H9 (cell line): Measurements from ENCODE around the gene NECAB2. TPM values are rescaled to one million over a fixed set of nuclear protein-coding genes. Genes with fewer than 3 reads are reported as not detected.

ENCODE experiments used
- DNase-seq: peaks from one replicate; pipeline ENCODE4 v3.0.0-alpha.2; 2017
- H2AFZ ChIP-seq: one replicate; pipeline ENCODE4 v1.6.1; 2013; ENCODE audit warnings: mild to moderate bottlenecking, low read length, control low read depth, moderate library complexity
- H2AK5ac ChIP-seq: 2 replicates; pipeline ENCODE4 v1.6.1; 2013; ENCODE audit warnings: low read length, control low read depth, mixed read lengths; ENCODE audit not compliant: insufficient read length
- H2BK120ac ChIP-seq: one replicate; pipeline ENCODE4 v1.6.1; 2013; ENCODE audit warnings: low read depth, mild to moderate bottlenecking, low read length, control low read depth, inconsistent platforms; ENCODE audit not compliant: poor library complexity, severe bottlenecking
- H2BK12ac ChIP-seq: 2 replicates; pipeline ENCODE4 v1.6.1; 2013; ENCODE audit warnings: low read length, control low read depth, mixed read lengths, low read depth; ENCODE audit not compliant: insufficient read length
- H2BK15ac ChIP-seq: 2 replicates; pipeline ENCODE4 v1.6.1; 2013; ENCODE audit warnings: low read depth, low read length, control low read depth
- H2BK20ac ChIP-seq: one replicate; pipeline ENCODE4 v1.6.1; 2013; ENCODE audit warnings: low read depth, mild to moderate bottlenecking, low read length, control low read depth, inconsistent platforms; ENCODE audit not compliant: poor library complexity, severe bottlenecking
- H2BK5ac ChIP-seq: 2 replicates; pipeline ENCODE4 v1.6.1; 2013; ENCODE audit warnings: low read length, control low read depth, mixed read lengths; ENCODE audit not compliant: insufficient read length
- H3K14ac ChIP-seq: 2 replicates; pipeline ENCODE4 v1.6.1; 2013; ENCODE audit warnings: low read length, control low read depth; ENCODE audit not compliant: insufficient read depth
- H3K18ac ChIP-seq: 2 replicates; pipeline ENCODE4 v1.6.1; 2013; ENCODE audit warnings: low read depth, mild to moderate bottlenecking, mixed read lengths, low read length, control low read depth; ENCODE audit not compliant: insufficient read length
- H3K23ac ChIP-seq: 2 replicates; pipeline ENCODE4 v1.6.1; 2013; ENCODE audit warnings: low read length, control low read depth, mixed read lengths, low read depth; ENCODE audit not compliant: insufficient read length
- H3K23me2 ChIP-seq: 2 replicates; pipeline ENCODE4 v1.6.1; 2013; ENCODE audit warnings: low read depth, mild to moderate bottlenecking, mixed read lengths, low read length, control low read depth; ENCODE audit not compliant: insufficient read length, poor library complexity, severe bottlenecking
- H3K27ac ChIP-seq: 2 replicates; pipeline ENCODE4 v1.5.1; 2013; ENCODE audit warnings: low read length, control low read depth, mixed read lengths, low read depth; ENCODE audit not compliant: insufficient read length
- H3K27me3 ChIP-seq: 2 replicates; pipeline ENCODE4 v1.6.1; 2013; ENCODE audit warnings: low read length, control low read depth, inconsistent platforms; ENCODE audit not compliant: insufficient read depth
- H3K4ac ChIP-seq: 2 replicates; pipeline ENCODE4 v1.6.1; 2013; ENCODE audit warnings: low read depth, mild to moderate bottlenecking, control low read depth, inconsistent platforms, low read length, moderate library complexity
- H3K4me1 ChIP-seq: 2 replicates; pipeline ENCODE4 v1.6.1; 2013; ENCODE audit warnings: low read length, control low read depth, inconsistent platforms; ENCODE audit not compliant: insufficient read depth
- H3K4me2 ChIP-seq: 2 replicates; pipeline ENCODE4 v1.6.1; 2013; ENCODE audit warnings: low read length, control low read depth, mixed read lengths; ENCODE audit not compliant: insufficient read length, insufficient read depth
- H3K56ac ChIP-seq: 2 replicates; pipeline ENCODE4 v1.6.1; 2013; ENCODE audit warnings: low read depth, mild to moderate bottlenecking, mixed read lengths, low read length, control low read depth; ENCODE audit not compliant: insufficient read length
- H3K79me1 ChIP-seq: 2 replicates; pipeline ENCODE4 v1.6.1; 2013; ENCODE audit warnings: low read depth, mild to moderate bottlenecking, moderate library complexity, low read length, control low read depth, inconsistent platforms; ENCODE audit not compliant: insufficient read depth, poor library complexity, severe bottlenecking
- H3K79me2 ChIP-seq: 2 replicates; pipeline ENCODE4 v1.6.1; 2013; ENCODE audit warnings: low read length, control low read depth, inconsistent platforms; ENCODE audit not compliant: insufficient read depth
- H3K9ac ChIP-seq: 2 replicates; pipeline ENCODE4 v1.6.1; 2013; ENCODE audit warnings: low read length, control low read depth, mixed read lengths; ENCODE audit not compliant: insufficient read length; ENCODE audit errors: extremely low read depth
- H3K9me3 ChIP-seq: one replicate; pipeline ENCODE4 v1.6.1; 2013; ENCODE audit warnings: low read depth, low read length, inconsistent platforms; ENCODE audit not compliant: control insufficient read depth
- H3T11ph ChIP-seq: one replicate; pipeline ENCODE4 v1.6.1; 2013; ENCODE audit warnings: mild to moderate bottlenecking, low read length, control low read depth, inconsistent platforms
- H4K20me1 ChIP-seq: one replicate; pipeline ENCODE4 v1.6.1; 2013; ENCODE audit not compliant: control insufficient read depth, insufficient read length, insufficient read depth
- H4K5ac ChIP-seq: 2 replicates; pipeline ENCODE4 v1.6.1; 2013; ENCODE audit warnings: low read depth, mild to moderate bottlenecking, mixed read lengths, low read length, control low read depth; ENCODE audit not compliant: insufficient read length
- H4K8ac ChIP-seq: replicated peaks from 2 replicates; pipeline ENCODE4 v1.6.1; 2013; ENCODE audit warnings: low read length, control low read depth, mixed read lengths, low read depth; ENCODE audit not compliant: insufficient read length
- H4K91ac ChIP-seq: 2 replicates; pipeline ENCODE4 v1.6.1; 2013; ENCODE audit warnings: low read depth, mild to moderate bottlenecking, moderate library complexity, mixed read lengths, low read length, control low read depth; ENCODE audit not compliant: insufficient read length
- H3K27ac Mint-ChIP-seq, 3 experiments: 2 replicates in 2 of 3; 3 replicates in 1 of 3; pipeline ENCODE4 v1.8.0; 2020 to 2021; ENCODE audit warnings: mixed read lengths in 3 of 3, mild to moderate bottlenecking in 1 of 3, moderate library complexity in 1 of 3
- H3K27me3 Mint-ChIP-seq: 2 replicates; pipeline ENCODE4 v1.8.0; 2021; ENCODE audit warnings: low read depth, mild to moderate bottlenecking, moderate library complexity, mixed read lengths
- H3K36me3 Mint-ChIP-seq, 3 experiments: 2 replicates in 2 of 3; 3 replicates in 1 of 3; pipeline ENCODE4 v1.8.0; 2020 to 2021; ENCODE audit warnings: low read depth in 3 of 3, mixed read lengths in 3 of 3; ENCODE audit not compliant: insufficient read depth in 1 of 3
- H3K4me1 Mint-ChIP-seq, 2 experiments: 2 replicates each; pipeline ENCODE4 v1.8.0; 2020; ENCODE audit warnings: mixed read lengths in 2 of 2
- H3K4me3 Mint-ChIP-seq, 2 experiments: 2 replicates in 1 of 2; 3 replicates in 1 of 2; pipeline ENCODE4 v1.8.0; 2020 to 2021; ENCODE audit warnings: mild to moderate bottlenecking in 2 of 2, mixed read lengths in 2 of 2, moderate library complexity in 1 of 2
- H3K9me3 Mint-ChIP-seq, 2 experiments: 2 replicates in 1 of 2; 3 replicates in 1 of 2; pipeline ENCODE4 v1.8.0; 2020; ENCODE audit warnings: mild to moderate bottlenecking in 2 of 2, mixed read lengths in 2 of 2, moderate library complexity in 1 of 2
- CTCF ChIP-seq: fragments of 200-600 bp; sonication (generic); conservative IDR thresholded peaks from 3 replicates; pipeline ENCODE4 v1.8.0; 2021; ENCODE audit warnings: antibody characterized with exemption, mild to moderate bottlenecking
- WGBS: extraction: QIAGEN DNeasy Blood & Tissue Kit; methylation state at CpG from one replicate; pipeline ENCODE4 v1.1.7; 2013; ENCODE audit warnings: missing lambda C conversion rate, low lambda C conversion rate, mixed read lengths; ENCODE audit not compliant: insufficient read length; ENCODE audit errors: extremely low coverage; 5-methylcytosine and 5-hydroxymethylcytosine counted together
- total RNA-seq: library from RNA; stranded (reverse); gene quantifications from 2 replicates; pipeline ENCODE4 v1.2.1, GENCODE V29; 2021

NECAB2 gene
- total RNA-seq, 1 experiment from 2014 or later = 12.6 TPM

DNA sequence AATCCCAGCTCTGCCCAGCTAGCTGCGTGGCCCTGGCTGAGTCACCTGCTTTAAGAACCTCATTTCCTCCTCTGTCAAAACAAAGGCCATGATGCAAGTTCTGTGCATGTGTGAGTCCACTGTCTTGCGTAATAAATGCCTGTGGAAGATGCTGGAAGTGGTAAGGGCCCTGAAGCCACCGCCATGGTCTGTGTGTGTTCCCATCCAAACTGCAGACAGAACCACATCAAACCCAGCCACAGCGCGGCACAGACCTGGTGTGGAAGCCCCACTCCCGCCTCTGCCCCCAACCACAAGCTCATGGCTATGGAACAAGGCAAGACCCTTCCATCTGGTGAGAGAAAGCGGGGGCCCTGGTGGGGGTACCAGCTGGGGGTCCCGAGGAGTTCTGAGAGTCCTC lies 26.0 kb downstream of the NECAB2 start:
- Histone ChIP-seq H3K79me1 (no peaks in the 10 kb centered on the region), H2BK12ac (no peak overlapping the region), H3K56ac (no peak overlapping the region), H2AK5ac (no peak overlapping the region), H3K9me3 (no peaks in the 10 kb centered on the region), H3K4ac (no peak overlapping the region), H3K23me2 (no peaks in the 10 kb centered on the region), H3K27me3 (no peaks in the 10 kb centered on the region), H4K5ac (no peak overlapping the region), H3K14ac (no peak overlapping the region), H3K9ac (no peak overlapping the region), H3T11ph (no peak overlapping the region), H3K27ac (no peak overlapping the region), H2BK5ac (no peak overlapping the region), H3K4me1 (no peaks in the 10 kb centered on the region), H2BK120ac (no peak overlapping the region), H2BK20ac (no peak overlapping the region), H3K79me2 (no peaks in the 10 kb centered on the region), H2BK15ac (no peak overlapping the region), H4K20me1 (no peaks in the 10 kb centered on the region), H3K23ac (no peak overlapping the region), H3K4me2 (no peak overlapping the region), H4K91ac (no peak overlapping the region), H2AFZ (no peak overlapping the region), H3K18ac (no peak overlapping the region), H4K8ac (no peak overlapping the region)
- Mint-ChIP-seq H3K4me1 (peaks cover 14 to 38% of the 10 kb centered on the region in 2 experiments), H3K36me3 (peaks cover 0 to 15% (median 2%) of the 10 kb centered on the region in 3 experiments; a peak in 5 of 7 replicates), H3K4me3 (no peak overlapping the region), H3K27ac (no peak overlapping the region), H3K27me3 (peaks cover 3% of the 10 kb centered on the region), H3K9me3 (no peaks in the 10 kb centered on the region)
- no peak for DNase-seq
- no CpG with 5 or more reads among the region's 8 CpGs for WGBS
- no peak for TF ChIP-seq CTCF
